HG03139 (cell line): ENCODE measurements around the gene DPYSL3.
"Not testable (repeated sequence)": the region's sequence is repeated elsewhere in the genome, so short reads cannot be mapped to it uniquely, and the experiment has no call there.

Source experiments
- ATAC-seq: cut with Tn5 transposase; IDR thresholded peaks from one replicate; pipeline ENCODE4 v1.9.1; 2021; ENCODE audit not compliant: unreplicated experiment

DPYSL3 gene

DNA sequence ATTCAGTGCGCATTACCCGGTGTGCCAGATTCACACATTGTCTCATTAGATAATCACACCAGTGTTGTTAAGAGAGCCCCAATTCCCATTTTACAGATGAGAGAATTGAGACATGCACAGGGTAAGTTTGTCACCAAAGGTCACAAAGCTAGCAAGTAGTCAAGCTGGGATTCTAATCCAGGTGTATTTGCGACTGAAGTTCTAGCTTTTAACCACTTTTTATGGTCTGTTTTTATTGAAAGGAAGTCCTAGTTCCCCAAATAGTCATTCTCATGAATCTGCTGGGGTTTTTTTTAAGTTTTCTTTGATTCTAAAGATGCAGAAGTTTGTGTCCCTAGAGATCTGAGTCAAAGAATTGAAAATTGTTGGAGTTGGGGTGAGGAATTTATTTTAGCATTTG lies 136.5 kb downstream of the DPYSL3 start:
- no peak for ATAC-seq

DNA sequence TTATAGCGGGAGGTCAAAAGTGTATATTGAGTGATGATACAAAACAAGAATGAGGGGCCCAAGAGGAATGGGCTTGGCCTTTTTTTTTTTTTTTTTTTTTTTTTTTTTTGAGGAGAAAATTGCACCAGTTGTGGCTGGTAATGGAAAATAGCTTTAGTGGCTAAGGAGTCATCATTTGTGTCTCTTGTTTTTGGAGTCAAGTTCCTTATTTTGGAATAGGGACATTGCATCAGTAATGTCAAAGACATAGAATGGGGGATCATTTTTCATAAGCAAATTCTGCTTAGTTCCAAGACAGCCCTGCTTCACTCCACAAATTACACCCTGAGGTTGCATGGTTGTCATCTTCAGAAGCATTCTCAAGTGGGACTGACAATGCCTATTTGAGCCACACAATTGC lies 137.7 kb downstream of the DPYSL3 start:
- no peak for ATAC-seq

DNA sequence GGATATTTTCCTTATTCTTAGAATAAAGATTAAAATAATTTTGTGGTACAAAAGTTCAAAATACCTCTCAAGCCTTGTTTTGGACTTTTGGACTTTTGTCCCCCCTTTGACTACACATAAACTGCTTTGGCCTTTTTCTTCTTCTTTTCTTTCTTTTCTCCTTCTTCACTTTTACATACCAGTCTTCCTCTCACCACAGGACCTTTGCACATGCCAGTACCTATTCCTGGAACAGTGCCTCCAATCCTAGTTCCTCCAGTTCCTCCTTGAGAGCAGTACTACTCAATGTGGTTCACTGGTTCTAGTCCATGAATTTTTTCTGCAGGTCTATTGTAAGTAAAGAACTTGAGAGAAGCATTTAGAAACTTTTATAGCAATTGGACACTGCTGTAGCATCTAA lies 138.6 kb downstream of the DPYSL3 start:
- no peak for ATAC-seq

DNA sequence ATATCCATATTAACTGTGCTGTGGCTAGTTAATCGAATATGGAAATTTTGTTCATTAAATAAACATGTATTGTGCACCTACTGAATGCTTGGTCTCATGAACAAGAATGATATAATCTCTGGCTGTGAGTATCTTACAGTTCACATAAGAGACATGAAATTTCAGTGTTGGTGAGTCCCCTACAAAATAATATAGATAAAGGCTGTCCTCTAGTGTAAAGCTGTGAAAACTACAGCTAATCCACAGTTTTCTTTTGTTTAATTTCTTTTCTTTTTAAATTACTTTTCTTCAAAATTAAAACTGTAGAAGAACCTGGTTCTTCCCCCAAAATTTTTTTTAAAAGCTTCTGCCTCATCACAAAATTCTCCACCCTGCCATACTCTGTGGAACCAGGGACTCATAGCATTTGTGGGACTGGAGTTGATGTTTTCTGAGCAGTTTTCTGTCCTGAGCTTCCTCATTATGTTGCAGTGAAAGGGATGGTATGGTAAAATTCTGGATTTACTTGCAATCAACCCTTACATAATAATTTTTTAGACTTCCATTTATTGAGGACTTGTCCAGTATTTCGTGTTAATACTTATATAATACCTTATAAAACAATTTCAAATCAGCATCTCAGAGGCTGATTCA lies 140.0 kb downstream of the DPYSL3 start:
- ATAC-seq, result no peak

DNA sequence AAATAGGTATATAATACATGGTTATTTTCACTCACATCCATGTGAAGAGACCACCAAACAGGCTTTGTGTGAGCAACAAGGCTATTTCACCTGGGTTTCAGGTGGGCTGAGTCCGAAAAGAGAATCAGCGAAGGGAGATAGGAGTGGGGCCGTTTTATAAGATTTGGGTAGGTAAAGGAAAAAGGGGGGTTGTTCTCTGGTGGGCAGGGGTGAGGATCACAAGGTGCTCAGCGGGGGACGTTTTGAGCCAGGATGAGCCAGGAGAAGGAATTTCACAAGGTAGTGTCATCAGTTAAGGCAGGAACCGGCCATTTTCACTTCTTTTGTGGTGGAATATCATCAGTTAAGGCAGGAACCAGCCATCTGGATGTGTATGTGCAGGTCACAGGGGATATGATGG lies 142.5 kb downstream of the DPYSL3 start:
- ATAC-seq, result not testable (repeated sequence)

DNA sequence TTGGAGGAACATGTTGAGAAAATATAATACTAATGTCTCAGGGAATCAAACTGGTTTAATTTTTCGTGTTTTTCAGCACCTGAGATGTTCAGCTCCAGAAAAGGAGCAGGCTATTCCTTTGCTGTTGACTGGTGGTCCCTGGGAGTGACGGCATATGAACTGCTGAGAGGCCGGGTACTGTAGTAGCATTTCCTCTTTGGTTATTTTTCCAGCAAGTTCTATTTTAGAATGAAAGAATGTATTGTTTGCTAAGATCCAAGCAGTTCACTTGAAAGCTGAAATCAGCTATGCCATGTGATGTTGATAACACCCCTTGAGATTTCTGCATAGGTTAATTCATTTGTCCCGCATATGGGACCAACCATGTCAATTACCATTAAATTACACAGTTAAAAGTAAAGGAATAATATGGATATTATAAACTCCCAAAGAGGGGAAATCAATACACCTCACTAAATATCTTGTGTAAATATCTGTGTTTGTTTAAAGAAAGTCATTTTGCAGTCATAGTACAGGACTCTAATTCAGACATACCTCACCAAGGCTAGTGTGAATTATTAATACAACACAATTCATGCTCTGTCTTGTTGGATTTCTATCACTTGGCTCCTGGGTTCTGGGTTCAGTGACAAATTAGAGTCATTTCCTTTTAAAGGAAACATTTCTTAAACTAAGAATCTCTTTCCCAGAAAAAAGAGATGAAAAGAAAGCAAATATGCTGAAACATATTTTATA lies 148.3 kb downstream of the DPYSL3 start:
- ATAC-seq, result no peak

DNA sequence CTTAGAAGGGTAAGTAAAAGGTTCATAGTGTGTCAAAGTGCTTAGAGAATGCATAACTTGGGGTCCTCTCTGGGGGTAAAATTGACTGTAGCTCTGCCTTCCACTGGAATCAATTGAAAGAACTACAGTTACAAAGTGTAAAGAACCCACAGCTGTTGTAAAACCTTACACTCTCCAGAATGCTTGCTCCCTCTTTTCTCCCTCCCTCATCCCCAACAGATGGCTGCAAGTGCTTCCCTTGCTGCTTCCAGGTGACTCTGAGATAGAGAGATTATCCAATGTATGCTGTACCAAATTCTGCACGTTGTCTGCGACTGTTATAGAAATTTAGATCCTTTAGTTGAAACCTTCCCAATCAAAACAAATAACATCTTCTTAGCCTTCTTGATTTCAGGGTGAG lies 149.1 kb downstream of the DPYSL3 start:
- no peak for ATAC-seq

DNA sequence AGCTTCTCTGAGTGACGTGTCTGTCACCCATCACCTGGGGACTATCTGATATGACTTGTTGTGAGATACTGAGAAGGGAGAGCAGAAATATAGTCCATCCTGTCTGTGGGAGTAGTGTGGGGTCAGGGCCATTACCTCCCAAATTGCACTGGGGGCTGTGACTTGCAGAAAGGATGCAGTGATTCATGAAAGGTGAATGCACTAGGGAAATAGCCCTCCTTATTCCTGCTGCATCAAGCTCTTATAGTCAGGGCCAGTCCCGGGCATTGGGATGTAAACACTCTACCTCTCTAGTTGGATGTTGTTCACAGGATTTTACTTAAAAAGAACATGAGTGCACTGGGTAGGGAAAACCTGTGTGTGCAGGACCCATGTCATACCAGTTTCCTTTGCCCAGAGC lies 150.3 kb downstream of the DPYSL3 start:
- no peak for ATAC-seq

DNA sequence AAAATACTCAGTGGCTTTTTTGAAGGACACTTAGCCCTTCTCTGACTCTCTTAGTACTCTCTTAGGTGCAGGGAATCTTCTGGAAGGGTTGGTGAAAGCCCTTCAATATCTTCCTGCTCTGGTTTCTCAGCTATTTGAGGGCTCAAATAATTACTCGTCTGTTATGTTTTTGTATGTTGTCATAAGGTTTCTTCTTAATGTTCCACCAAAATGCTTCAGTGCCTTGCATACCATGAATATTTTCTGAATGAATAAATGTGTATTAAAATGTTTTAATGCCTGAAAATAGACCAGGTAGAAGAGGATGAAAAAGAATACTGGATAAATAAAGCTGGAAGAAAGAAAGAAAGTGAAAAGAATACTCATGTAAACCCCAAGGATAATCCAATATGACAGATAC lies 150.8 kb downstream of the DPYSL3 start:
- ATAC-seq, result no peak

DNA sequence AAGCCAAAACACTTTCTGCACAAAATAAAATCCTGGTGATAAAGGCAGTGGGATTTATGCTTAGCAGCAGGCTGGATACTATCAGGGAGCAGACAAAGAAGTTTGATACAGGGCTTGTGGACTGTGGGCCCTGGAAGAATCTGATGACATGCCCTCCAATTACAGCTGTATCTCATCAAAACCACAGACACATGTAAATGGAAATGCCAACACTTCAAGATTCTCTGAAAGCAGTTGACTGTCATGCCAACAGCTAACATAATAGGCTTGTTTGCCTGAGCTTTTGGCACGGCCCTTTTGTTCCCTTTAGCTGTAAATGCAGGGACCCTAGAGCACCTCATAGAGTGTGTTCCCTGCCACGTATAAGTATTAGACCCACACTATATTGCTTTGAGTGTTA lies 160.6 kb downstream of the DPYSL3 start:
- no peak for ATAC-seq

DNA sequence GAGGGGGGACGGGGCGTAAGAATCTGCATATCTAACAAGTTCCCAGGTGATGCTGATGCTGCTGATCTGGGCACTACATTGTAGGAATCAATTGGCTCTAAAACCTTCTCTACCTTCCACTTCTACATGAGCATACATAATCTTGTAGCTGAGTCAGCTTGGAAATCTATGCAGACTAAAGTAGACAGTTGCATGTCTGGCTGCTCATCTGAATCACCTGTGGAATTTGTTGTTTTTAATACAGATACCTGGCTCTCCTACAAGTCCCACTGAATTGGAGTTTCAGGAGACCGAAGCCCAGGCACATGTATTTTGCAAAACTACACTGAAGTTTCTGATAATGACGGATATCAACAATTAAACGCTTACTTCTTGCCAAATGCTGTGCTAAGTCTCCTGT lies 161.4 kb downstream of the DPYSL3 start:
- no peak for ATAC-seq

DNA sequence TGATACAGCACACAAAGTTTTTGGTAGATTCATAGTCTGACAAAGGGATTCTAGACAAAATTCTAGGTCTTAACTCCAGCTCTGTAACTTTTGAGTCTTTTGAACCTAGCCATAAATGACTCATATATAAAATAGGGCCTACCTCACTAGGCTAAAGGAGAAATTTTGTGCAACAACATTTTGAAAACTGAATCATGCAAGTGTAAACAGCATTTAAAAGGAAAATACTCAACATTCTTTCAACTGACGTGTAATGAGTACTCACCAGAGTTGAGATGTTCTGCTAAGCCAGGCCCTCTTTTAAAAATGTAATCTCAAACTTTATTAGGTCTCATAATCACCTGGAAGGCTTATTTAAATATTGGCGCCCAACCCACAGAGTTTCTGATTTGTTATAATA lies 161.8 kb downstream of the DPYSL3 start:
- ATAC-seq, result no peak

DNA sequence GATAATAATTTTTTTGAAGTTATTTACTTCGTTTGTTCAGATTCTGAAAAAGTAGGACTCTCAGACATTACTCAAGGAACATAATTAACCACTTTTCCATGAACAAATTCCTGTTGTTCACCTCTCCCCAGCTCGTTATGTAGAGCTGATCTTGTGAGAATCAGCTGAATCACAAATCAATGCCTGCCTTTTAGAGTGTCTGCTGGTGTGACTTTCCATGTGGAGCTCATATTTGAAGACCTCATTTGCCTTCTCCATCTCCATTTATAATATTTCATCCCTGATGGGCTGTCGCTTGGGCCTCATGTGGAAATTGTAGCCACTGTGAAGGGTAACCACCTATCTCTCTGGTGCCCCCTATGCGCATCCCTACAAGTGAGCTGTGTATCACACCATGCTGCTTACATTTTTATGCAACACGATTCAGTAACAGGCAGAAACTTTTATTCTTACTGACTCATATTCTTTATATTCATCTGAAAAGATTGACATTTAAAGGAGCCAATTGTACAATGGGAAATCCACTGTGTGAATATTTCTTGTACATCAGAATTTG lies 163.8 kb downstream of the DPYSL3 start:
- no peak for ATAC-seq

DNA sequence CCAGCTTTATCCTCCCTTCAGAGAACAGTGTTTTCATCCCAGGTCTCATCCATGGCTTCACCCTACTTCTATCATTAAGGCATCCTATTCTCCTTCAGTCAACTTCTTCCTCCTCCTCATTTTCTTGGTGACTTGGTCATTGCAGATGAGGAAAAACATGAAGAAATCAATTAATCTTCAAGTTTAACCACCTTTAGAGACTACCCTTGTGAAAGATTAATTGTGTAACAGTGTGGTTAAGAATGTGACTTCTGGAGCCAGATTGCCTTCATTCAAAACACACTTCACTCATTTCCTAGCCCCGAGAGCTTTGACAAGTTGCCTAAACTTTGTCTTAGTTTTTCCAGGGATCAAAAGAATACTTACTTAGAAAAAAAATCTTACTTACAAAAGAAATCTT lies 165.0 kb downstream of the DPYSL3 start:
- ATAC-seq, result no peak

DNA sequence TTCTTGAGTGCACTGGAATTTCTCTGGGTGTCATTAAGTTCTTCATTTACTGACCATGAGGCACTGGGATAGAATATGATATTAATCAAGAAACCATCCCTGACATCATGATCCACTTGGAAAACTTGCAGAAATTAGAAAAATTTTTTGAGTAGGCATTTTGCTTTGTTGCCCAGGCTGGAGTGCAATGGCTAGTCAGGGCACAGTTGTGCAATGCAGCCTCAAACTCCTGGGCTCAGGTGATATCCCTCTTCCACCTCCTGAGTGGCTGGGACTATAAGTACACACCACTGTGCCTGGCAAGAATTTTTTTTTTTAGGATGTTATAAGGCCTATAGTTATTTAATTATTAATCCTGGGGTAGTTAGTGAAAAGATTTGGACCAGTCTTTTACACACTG lies 168.5 kb downstream of the DPYSL3 start:
- no peak for ATAC-seq

DNA sequence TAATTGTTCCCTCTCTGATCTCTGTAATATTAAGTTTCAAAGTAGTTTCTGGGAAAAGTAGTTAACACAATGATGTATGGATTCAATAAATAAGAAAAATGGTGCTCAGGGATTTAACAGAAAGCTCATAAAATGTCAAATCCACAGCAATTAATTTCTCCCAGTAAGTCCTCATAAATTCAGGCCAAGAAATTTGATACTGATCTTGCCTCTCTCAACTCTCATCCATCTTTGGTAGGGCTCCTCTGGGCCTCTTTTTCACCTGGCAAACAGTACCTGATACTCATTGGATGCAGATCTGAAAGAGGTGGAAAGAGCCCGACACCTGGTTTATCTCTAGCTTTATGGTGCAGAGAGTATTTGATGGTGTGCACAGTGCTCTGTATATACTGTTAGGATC lies 168.9 kb downstream of the DPYSL3 start:
- no peak for ATAC-seq
